ENCODE data around the gene NPM3. TPM values are rescaled to one million over a fixed set of nuclear protein-coding genes. Genes with fewer than 3 reads are reported as not detected.

The NPM3 gene
- total and polyA plus RNA-seq, 8 donors: 30.7 to 54.9 (median 51.2) TPM

DNA sequence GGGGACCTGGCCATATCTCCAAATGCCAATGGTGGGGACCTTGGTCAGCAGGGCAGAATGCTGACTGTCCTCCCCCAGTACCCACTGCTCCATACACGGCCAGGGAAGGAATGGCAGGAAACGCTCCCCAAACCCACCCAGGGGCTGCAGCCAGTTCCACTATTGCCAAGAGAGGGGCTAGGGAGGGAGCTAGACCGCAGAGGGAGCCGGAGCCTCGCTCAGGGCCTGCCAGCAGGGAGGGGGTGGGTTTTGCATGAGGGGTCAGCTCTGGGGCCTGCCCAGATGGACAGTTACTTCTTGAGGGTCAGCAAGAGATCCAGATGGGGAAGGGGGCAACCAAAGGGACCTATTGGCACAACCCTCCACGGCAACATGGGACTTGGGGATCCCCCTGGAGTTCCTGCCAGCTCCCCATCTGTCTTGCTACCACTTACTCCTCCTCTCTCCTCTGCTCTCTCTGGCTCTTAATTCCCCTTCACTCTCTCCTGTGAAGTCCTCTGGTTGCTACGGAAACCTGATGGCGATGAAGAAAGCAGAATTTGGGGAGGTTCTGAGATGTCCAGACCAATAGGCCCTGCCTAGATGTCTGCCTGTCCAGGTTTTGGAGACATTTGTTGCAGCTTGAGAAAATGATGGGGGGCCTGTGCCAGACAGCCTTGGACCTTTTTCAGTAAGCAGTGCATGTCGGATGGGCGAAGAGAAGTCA lies 20.0 kb downstream of the NPM3 start:
- H3K4me3 ChIP-seq: no peak overlapping the region
- no peak for ATAC-seq
- no peak for DNase-seq

DNA sequence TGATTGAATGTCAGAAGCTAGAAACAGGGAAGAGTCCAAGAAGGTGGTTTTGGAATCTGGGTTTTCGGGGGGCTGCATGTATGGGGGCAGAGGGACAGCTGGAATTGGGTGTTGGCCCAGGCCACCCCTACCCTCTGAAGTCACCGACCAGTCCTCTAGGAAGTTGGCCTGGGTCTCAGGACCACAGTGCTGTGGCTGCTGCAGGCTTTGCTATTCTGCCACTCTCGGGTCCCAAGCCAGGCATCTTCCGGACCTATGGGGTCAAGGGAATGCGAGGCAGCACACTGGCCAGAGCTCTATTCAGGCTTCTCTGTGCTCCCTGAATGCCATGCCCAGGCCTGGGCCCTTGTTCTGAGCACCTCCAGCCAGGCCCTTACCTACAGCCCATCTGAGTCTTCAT lies 20.5 kb downstream of the NPM3 start:
- Histone ChIP-seq H3K27me3 (peaks cover 0 to 38% of the 10 kb centered on the region in 2 donors), H3K27ac (no peak overlapping the region), H3K4me1 (no peaks in the 10 kb centered on the region), H3K36me3 (no peaks in the 10 kb centered on the region), H3K4me3 (no peak overlapping the region), H3K9me3 (no peaks in the 10 kb centered on the region)
- TF ChIP-seq, protein P1, sequence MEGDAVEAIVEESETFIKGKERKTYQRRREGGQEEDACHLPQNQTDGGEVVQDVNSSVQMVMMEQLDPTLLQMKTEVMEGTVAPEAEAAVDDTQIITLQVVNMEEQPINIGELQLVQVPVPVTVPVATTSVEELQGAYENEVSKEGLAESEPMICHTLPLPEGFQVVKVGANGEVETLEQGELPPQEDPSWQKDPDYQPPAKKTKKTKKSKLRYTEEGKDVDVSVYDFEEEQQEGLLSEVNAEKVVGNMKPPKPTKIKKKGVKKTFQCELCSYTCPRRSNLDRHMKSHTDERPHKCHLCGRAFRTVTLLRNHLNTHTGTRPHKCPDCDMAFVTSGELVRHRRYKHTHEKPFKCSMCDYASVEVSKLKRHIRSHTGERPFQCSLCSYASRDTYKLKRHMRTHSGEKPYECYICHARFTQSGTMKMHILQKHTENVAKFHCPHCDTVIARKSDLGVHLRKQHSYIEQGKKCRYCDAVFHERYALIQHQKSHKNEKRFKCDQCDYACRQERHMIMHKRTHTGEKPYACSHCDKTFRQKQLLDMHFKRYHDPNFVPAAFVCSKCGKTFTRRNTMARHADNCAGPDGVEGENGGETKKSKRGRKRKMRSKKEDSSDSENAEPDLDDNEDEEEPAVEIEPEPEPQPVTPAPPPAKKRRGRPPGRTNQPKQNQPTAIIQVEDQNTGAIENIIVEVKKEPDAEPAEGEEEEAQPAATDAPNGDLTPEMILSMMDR (IDR thresholded peaks at IDR 0.05): no peak
- no peak for DNase-seq
- no peak for ATAC-seq
- intact Hi-C loops (cut with DNase I): no loop called here

More for the DNA sequence above, 20.0 kb downstream of the NPM3 start:
- intact Hi-C loops (cut with DNase I): no loop called here
- H3K9me3 ChIP-seq: no peaks in the 10 kb centered on the region
- no peaks in the 10 kb centered on the region for H3K36me3 ChIP-seq
- no peak overlapping the region for H3K27ac ChIP-seq
- TF ChIP-seq, protein P1 (IDR thresholded peaks at IDR 0.05): no peak
- no peaks in the 10 kb centered on the region for H3K4me1 ChIP-seq
- peaks cover 0 to 43% of the 10 kb centered on the region in 2 donors for H3K27me3 ChIP-seq

DNA sequence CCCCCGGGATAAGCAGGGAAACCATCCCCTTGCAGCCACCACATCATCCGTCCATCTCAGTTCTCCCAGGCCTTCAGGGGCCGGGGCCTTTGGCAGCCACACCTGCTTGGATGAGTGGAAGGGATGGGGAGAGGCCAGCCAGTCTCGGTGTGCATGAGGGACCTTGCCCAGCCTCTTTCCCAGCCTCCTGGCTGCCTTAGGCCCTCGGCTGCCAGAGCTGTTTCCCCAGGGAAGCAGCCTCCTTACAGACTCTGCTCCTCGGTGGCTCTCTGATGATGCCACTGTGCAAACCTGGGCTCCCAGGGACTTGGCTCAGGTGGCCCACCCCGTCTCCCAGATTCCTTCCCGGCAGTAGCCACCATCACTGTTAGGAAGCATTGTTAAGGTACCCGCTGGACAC lies 22.0 kb downstream of the NPM3 start:
- DNase-seq: no peak
- intact Hi-C loops (cut with DNase I): no loop called here
- no peak for ATAC-seq
- no peaks in the 10 kb centered on the region for H3K9me3 ChIP-seq
- H3K27ac ChIP-seq: no peak overlapping the region
- H3K27me3 ChIP-seq: peaks cover 0 to 29% of the 10 kb centered on the region in 2 donors
- H3K36me3 ChIP-seq: no peaks in the 10 kb centered on the region
- H3K4me1 ChIP-seq: no peaks in the 10 kb centered on the region
- TF ChIP-seq, protein P1 (IDR thresholded peaks at IDR 0.05): no peak
- no peak overlapping the region for H3K4me3 ChIP-seq

DNA sequence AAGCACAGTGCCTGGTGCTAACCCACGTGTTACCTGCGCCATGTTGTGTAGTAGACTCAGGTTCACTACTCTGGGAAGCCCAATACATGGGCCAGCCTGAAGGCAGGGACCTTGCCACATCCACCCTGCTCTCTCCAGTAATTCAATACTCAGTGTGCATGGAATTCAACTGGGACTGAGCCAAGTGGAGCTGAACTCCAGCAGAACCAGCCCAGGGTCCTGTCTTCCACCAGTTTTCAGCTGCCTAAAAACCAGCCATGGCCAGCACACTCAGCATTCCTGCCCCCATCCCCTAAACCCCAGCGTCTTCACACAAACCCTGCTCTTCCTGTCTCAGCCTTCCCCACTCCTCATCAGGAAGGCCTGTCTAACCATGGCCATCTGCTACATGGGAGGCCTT lies 22.7 kb downstream of the NPM3 start:
- intact Hi-C loops (cut with DNase I): no loop called here
- TF ChIP-seq, protein P1 (IDR thresholded peaks at IDR 0.05): no peak
- DNase-seq: no peak
- no peak overlapping the region for H3K27ac ChIP-seq
- ATAC-seq: no peak
- H3K4me3 ChIP-seq: no peak overlapping the region
- no peaks in the 10 kb centered on the region for H3K36me3 ChIP-seq
- H3K9me3 ChIP-seq: no peaks in the 10 kb centered on the region
- no peaks in the 10 kb centered on the region for H3K4me1 ChIP-seq
- peaks cover 0 to 25% of the 10 kb centered on the region in 2 donors for H3K27me3 ChIP-seq

DNA sequence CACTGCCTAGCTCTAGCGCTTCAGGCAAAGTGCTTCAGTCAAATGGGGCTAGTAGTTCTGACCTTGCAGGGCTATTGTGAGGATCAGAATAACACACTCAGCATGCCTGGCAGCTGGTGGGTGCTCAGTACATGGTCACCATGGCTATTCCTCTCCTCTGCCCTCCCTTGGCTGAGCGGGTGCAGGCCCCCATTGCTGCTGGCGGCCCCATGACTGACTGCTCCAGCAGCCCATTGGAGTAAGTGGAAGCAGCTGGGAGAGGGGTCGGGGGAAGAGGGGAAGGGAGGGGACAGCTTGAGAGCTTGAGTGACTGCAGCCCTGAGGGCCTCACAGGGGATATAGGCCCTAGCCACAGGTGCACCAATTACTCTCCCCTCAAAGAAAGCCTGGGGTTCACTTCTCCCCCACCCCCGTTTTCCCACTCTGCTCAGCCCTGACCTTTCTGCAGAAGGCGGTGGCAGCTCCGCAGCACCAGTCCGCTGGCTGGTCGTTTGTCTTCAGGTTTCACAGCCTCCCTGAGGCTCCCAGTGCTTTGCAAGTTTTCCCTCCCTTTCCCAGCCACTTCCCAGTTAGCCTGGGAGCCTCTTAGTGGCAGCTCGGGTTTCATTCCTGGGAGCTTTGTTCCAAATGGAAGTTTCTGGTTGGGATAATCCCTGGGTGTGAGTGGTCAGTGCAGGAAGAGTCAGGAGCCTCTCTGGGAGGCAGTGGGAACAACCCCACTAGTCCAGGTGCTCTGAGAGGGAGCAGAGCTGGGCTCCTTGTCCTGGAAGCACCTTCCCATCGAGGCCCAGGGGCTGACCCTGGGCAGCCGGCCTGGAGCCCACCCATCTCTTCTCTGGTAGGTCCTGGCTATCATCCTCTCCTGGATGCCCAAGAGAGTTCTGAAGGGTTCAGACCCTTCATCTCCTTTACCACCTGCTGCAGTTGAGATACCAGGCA lies 23.7 kb downstream of the NPM3 start:
- DNase-seq: no peak
- intact Hi-C loops (cut with DNase I): no loop called here
- Histone ChIP-seq H3K4me1 (no peaks in the 10 kb centered on the region), H3K36me3 (no peaks in the 10 kb centered on the region), H3K4me3 (no peak overlapping the region), H3K9me3 (no peaks in the 10 kb centered on the region), H3K27me3 (peaks cover 0 to 22% of the 10 kb centered on the region in 2 donors), H3K27ac (no peak overlapping the region)
- ATAC-seq: no peak
- TF ChIP-seq, protein P1 (IDR thresholded peaks at IDR 0.05): no peak

All from left lung (tissue), 10 donors.